Glomerular visceral epithelial cell (primary cell): ENCODE data around the gene NODAL.
"Not testable (repeated sequence)": the region's sequence is repeated elsewhere in the genome, so short reads cannot be mapped to it uniquely, and the experiment has no call there.

Experiments
- DNase-seq: peaks from one replicate; pipeline ENCODE4 v3.0.0-alpha.2; 2016; ENCODE audit errors: extremely low spot score

NODAL gene

GRCh38 chr10:70441161-70441894 lies at the start of gene NODAL:
Gene NODAL, minus strand, starts transcription at chr10:70441681. Its CDS starts 14 bp downstream, at chr10:70441667.
- no peak for DNase-seq

DNA sequence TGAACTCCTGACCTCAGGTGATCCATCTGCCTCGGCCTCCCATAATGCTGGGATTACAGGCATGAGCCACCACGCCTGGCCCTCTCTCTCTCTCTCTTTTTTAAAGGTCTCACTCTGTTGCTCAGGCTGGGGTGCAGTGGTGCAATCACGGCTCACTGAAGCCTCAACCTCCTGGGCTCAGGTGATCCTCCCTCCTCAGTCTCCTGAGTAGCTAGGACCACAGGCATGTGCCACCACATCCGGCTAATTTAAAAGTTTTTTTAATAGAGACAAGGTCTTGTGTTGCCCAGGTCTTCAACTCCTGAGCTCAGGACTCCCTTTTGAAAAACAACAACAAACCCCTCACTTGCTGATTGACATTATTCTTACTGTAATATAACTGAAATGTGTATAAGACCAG lies 48.7 kb upstream of the NODAL start:
- no peak for DNase-seq

DNA sequence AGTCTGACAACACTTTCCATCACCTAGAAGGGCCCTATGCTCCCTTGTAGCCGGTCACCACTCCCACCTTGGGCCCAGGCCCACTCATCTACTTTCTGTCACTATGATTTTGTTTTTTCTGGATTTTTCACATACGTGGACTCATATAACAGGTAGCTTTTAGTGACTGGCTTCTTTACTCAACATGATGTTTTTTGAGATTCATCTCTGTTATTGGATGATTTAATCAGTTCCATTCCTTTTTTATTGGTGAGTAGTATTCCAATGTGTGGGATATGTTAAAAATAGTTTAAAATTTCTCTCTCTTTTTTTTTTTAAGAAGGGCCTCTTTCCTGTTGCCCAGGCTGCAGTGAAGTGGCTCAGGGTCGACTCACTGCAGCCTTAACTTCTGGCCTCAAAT lies 46.3 kb upstream of the NODAL start:
- no peak for DNase-seq

DNA sequence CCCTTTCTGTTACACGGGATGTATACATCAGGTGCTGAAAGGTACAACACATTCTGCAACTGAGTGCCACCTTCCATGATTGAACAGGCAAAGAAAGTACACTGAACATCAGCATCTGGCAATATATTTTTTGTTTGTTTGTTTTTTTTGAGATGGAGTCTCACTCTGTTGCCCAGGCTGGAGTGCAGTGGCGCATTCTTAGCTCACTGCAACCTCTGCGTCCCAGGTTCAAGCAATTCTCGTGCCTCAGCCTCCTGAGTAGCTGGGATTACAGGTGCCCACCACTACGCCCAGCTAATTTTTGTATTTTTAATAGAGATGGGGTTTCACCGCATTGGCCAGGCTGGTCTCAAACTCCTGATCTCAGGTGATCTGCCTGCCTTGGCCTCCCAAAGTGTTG lies 42.4 kb upstream of the NODAL start:
- DNase-seq: not testable (repeated sequence)

- DNase-seq: no peak
These were observed 41.7 kb upstream of the NODAL start for GRCh38 chr10:70482982-70483760.

DNA sequence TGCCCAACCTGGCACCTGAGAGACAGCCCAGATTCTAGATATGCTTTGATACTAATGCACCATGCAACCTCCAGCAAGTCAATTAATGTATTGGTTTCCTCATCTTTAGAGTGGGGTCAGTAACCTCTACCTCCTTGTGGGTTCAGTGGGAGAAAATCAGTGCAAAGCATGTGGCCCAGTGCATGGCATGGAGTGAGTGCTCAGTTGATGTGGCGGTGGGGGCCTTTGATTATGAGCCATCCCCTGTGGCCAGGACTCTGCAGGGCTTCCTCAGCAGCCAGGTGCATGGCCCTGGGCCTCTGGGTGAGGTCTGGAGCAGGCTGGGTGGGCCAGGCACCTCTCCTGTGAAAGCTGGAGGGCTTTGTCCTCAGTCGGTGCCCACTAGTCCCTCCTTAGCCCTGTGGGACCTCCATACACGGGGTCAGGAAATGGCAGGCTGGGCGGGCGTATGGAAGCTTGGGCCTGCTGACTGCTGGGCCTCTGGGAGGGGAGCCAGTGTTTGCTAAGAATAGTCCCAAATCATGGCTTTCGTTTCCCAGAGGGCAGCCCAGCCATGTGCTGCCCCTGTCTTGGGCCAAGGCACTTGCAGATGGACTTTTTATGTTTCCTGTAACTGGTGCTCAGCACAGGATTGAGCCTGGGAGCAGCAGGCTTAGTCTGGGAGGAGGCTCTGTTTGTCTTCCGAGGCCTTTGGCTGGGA lies 40.5 kb upstream of the NODAL start:
- no peak for DNase-seq

GRCh38 chr10:70481105-70481504 lies 39.6 kb upstream of the NODAL start:
- no peak for DNase-seq

GRCh38 chr10:70480239-70480861 lies 38.9 kb upstream of the NODAL start:
- no peak for DNase-seq

- DNase-seq: no peak
These were observed 38.3 kb upstream of the NODAL start for GRCh38 chr10:70479626-70480238.

DNA sequence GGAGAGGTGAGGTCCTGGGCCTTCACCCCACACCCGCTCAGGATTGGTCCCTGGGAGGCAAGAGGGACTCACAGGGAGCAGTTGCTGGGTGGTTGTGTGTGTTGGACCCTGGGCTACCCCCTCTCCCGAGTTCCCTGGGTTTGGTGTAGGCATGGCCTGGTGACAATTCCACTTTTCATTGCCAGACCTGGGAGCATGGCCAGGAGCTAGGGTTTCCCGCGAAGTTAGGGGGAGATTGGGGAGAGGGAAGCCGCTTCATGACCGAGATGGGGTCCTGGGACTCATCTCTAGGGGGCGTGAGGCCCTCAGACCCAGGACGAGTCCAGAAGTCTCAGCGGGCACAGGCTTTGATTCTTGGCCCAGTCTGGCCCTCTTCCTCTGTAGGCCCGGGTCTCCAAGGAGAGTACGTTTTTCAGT lies 37.7 kb upstream of the NODAL start:
- no peak for DNase-seq

DNA sequence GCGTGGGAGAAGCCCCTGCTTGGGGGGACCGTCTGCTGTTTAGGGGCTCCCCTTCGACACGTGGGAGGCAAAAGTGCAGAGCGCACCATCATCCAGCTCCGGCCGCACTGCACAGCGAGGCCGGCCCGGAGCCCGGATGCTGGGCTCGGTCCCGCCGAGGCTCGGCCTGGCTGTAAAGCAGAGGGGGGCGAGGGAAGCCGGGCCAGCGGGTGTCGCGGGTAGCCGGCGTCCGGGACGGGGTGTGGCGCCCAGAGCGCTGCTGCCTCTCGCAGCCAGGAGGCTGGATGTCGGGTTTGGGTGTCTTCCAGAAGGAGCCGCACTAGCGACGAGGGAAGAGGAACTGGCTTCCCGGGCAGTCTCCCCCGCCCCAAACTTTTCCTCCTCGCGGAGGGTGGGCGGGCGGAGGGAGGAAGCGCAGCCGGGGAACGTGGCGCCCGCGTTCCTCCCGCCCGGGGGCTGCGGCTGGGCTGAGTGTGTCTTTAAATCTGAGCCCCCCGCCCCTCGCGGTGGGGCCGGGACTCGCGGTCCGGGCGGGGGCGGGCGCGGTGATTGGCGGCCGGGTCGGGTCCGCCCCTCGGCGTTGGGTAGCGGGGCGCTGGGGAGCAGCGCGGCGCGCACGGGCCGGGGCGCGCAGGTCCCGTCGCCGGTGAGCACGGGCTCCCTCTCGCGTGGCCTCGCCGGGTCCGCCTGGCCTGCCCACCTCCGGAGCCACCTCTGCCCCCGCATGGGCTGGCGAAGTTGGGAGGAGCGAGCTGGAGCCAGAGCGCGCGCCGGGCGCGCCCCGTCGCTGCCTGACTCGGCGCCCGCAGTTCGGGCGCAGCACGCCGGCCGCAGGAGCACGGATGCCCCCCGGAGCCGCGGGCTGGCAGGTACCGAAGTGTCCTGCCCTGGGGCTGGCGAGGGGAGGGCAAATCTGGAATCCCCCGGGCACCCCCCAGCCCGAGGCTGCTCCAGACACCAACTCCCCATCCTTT lies 37.0 kb upstream of the NODAL start, which contains the start of gene PALD1:
TSS of gene PALD1 (plus strand) at position 577 of the 974 bp plus-strand sequence. CDS start 47,185 bp downstream, outside the sequence.
- no peak for DNase-seq

DNA sequence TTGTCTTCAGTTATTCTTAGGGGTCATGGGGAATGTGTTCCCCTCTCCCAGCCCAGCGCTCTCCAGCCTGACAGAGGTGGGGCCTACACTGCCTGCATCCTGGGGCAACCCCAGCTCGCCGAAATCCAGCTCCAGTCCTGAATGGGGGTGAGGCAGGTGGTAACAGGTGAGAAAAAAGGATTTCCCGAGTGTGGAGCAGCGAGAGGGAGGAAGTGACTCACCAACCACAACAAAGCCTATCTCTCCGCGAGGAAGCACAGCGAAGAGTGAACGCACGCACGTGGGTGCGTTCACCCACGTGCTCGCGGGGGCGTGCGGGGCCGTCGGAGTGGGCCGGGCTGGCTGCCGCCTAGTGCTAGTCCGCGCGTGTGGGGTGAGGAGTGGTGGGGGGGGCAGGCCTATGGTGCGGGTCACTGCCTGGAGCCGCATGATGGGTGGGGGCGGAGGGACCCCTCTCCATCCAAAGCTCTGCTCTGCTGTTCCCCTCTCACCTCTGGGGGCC lies 36.2 kb upstream of the NODAL start:
- peak; percentile 33 for DNase-seq

GRCh38 chr10:70476249-70477035 lies 35.0 kb upstream of the NODAL start:
- no peak for DNase-seq

DNA sequence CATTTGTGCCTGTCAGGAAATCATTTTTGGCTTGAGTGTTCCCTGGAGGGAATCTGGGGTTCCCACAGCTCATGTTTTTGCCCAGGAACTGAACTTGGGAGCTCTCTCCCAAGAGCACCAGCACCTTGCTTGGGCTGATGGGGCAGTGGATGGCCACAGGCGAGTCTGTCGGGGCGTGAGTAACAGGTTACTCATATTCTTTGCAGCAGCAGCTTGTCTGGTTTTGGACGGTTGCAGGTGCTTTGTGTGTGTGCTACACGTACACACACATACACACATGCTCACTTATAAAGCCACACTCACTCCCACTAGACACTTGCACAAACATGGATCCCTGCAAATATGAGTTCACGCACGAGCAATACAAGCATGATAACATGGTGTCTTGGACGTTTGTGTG lies 34.2 kb upstream of the NODAL start:
- DNase-seq: peak; percentile 63

DNA sequence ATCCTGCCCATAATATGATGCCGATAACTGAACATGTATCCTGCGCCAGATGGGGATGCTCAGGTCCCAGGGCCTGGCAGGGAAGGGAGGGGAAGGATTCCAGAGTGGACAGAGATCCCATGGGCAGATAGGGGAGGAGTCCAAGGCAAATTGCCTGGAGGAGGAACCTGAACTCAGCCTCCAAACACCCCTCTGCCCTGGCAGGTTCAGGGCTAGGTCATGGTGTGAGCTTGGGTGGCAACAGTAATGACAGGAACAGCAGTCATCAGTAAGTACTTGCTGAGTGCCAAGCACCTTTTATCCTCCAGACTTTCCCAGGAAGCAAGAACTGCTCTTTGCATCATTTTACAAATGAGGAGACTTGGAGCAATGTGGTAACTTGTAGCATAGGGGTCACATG lies 33.3 kb upstream of the NODAL start:
- no peak for DNase-seq

GRCh38 chr10:70472799-70473454 lies 31.4 kb upstream of the NODAL start:
- no peak for DNase-seq

GRCh38 chr10:70466951-70467350 lies 25.5 kb upstream of the NODAL start:
- no peak for DNase-seq

DNA sequence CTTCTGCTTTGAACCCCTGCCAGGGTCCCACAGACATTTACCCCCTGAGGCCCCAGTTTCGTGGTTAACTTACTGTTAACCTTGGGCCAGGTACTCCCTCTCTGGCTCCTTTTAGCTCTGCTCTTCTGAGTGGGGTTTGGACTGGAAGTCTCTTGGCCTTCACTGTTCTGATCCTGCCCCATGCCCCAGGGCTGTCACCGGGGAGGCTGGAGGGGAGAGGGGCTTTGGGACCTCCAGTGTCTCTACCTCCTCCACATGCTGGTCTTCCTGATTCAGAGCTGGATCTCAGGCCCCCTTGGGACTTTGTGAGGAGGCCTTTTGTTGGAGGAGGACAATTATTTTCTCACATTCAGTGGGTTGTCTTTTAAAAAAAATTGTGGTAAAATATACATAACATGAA lies 24.4 kb upstream of the NODAL start:
- no peak for DNase-seq

DNA sequence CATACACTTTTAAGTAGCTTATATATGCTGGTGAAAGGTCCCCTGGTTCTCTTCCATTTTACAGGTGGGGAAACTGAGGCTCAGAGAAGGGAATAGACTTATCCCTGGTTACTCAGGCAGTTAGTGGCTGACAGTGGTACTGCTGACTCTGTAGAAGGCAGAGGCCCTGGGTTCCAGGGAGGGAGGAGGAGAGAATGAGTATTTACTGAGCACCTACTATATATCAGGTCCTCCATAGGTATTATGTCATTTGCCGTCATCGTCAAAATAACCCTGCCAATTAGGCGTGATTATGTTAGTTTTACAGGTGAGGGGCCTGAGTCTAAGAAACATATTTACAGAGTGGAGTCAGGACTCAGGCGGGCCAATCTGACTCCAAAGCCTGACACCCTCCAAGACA lies 23.8 kb upstream of the NODAL start:
- no peak for DNase-seq
